Neural cell (in vitro differentiated cells): ENCODE data around the gene MYO7A.

Experiments used
- EZH2 ChIP-seq: fragments of 200-600, 300-800 bp; shearing (Covaris generic), sonication (generic); IDR thresholded peaks from 2 replicates; pipeline ENCODE4 v1.6.1; 2014; ENCODE audit warnings: antibody characterized with exemption, low read length, borderline replicate concordance, mild to moderate bottlenecking; ENCODE audit not compliant: insufficient read depth, poor library complexity, severe bottlenecking
- RAD21 ChIP-seq: fragments of 450-650 bp; conservative IDR thresholded peaks from 2 replicates; pipeline ENCODE4 v1.6.1; 2014; ENCODE audit warnings: antibody characterized with exemption, mild to moderate bottlenecking, moderate library complexity
- TF ChIP-seq, protein P1 (sequence below): fragments of 450-650 bp; IDR thresholded peaks from 2 replicates; pipeline ENCODE4 v1.5.1; 2014; ENCODE audit warnings: antibody characterized with exemption, mild to moderate bottlenecking, moderate library complexity; ENCODE audit not compliant: poor library complexity, severe bottlenecking

DNA sequence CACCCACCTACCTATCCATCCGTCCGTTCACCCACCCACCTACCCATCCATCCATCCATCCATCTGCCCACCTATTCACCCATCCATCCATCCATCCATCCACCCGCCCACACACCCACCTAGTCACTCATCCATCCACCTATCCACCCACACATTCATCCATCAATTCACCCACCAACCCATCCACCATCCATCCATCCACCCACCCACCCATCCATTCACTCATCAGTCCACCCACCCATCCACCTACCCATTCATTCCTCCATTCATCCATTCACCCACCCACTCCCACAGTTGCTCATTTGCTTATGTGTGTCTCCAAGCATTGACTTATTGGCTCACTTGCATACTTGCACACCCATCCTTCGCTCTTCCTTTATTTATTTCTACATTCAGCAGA is 50.1 kb downstream of the MYO7A start:
- TF ChIP-seq, protein P1, sequence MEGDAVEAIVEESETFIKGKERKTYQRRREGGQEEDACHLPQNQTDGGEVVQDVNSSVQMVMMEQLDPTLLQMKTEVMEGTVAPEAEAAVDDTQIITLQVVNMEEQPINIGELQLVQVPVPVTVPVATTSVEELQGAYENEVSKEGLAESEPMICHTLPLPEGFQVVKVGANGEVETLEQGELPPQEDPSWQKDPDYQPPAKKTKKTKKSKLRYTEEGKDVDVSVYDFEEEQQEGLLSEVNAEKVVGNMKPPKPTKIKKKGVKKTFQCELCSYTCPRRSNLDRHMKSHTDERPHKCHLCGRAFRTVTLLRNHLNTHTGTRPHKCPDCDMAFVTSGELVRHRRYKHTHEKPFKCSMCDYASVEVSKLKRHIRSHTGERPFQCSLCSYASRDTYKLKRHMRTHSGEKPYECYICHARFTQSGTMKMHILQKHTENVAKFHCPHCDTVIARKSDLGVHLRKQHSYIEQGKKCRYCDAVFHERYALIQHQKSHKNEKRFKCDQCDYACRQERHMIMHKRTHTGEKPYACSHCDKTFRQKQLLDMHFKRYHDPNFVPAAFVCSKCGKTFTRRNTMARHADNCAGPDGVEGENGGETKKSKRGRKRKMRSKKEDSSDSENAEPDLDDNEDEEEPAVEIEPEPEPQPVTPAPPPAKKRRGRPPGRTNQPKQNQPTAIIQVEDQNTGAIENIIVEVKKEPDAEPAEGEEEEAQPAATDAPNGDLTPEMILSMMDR, result no peak
- TF ChIP-seq RAD21, result no peak
- TF ChIP-seq EZH2, result no peak
